GM19463 (cell line): ENCODE measurements around the gene KRTAP4-3.
"Not testable (repeated sequence)": the region's sequence is repeated elsewhere in the genome, so short reads cannot be mapped to it uniquely, and the experiment has no call there.

Source experiments
- ATAC-seq: cut with Tn5 transposase; IDR thresholded peaks from one replicate; pipeline ENCODE4 v1.9.1; 2021; ENCODE audit warnings: mild to moderate bottlenecking, moderate library complexity; ENCODE audit not compliant: unreplicated experiment

KRTAP4-3 gene

GRCh38 chr17:41168121-41168520, at the start of gene KRTAP4-3:
Gene KRTAP4-3, minus strand, starts transcription at chr17:41168221. Its CDS starts 49 bp downstream, at chr17:41168172.
- ATAC-seq: no peak

GRCh38 chr17:41215681-41216080, 47.7 kb upstream of the KRTAP4-3 start:
- no peak for ATAC-seq

GRCh38 chr17:41212524-41213169, 44.6 kb upstream of the KRTAP4-3 start:
- ATAC-seq: no peak

- no peak for ATAC-seq
These were observed 43.9 kb upstream of the KRTAP4-3 start for GRCh38 chr17:41211845-41212466.

- ATAC-seq: no peak
These were observed 31.5 kb upstream of the KRTAP4-3 start for GRCh38 chr17:41199421-41200078.

- ATAC-seq: no peak
These were observed 28.0 kb upstream of the KRTAP4-3 start for GRCh38 chr17:41196068-41196467.

GRCh38 chr17:41190328-41190727, 22.3 kb upstream of the KRTAP4-3 start:
- no peak for ATAC-seq

GRCh38 chr17:41189837-41190318, 21.9 kb upstream of the KRTAP4-3 start, which contains the start of gene KRTAP9-1:
Gene KRTAP9-1, plus strand, starts transcription at chr17:41189887. Its CDS starts 0 bp downstream, at chr17:41189887.
- not testable (repeated sequence) for ATAC-seq

GRCh38 chr17:41186872-41187271, 18.9 kb upstream of the KRTAP4-3 start:
- ATAC-seq: no peak

GRCh38 chr17:41185001-41185400, 17.0 kb upstream of the KRTAP4-3 start:
- ATAC-seq: no peak

- ATAC-seq: no peak
These were observed 16.5 kb upstream of the KRTAP4-3 start, which contains the start of gene KRTAP4-1 for GRCh38 chr17:41184480-41184961. Gene KRTAP4-1, minus strand, starts transcription at chr17:41184911. Its CDS starts 57 bp downstream, at chr17:41184854.

GRCh38 chr17:41178843-41179616, 11.0 kb upstream of the KRTAP4-3 start:
- ATAC-seq: no peak

- ATAC-seq: no peak
These were observed 10.3 kb upstream of the KRTAP4-3 start for GRCh38 chr17:41178341-41178740.

GRCh38 chr17:41177727-41178271, 9.8 kb upstream of the KRTAP4-3 start, which contains the start of gene KRTAP4-2:
Gene KRTAP4-2, minus strand, starts transcription at chr17:41178221. Its CDS starts 57 bp downstream, at chr17:41178164.
- ATAC-seq: no peak

- no peak for ATAC-seq
These were observed 8.8 kb upstream of the KRTAP4-3 start for GRCh38 chr17:41176744-41177387.

- ATAC-seq: no peak
These were observed 3.9 kb upstream of the KRTAP4-3 start for GRCh38 chr17:41171886-41172285.

- ATAC-seq: no peak
These were observed 460 bp downstream of the KRTAP4-3 start for GRCh38 chr17:41167561-41167960.

- ATAC-seq: no peak
These were observed 4.2 kb downstream of the KRTAP4-3 start for GRCh38 chr17:41163828-41164227.

- ATAC-seq: no peak
These were observed 7.4 kb downstream of the KRTAP4-3 start, which contains the start of gene KRTAP4-4 for GRCh38 chr17:41160648-41161047. Gene KRTAP4-4, minus strand, starts transcription at chr17:41160748. Its CDS starts 57 bp downstream, at chr17:41160691.

- not testable (repeated sequence) for ATAC-seq
These were observed 7.8 kb downstream of the KRTAP4-3 start for GRCh38 chr17:41160190-41160589.
